Osteoblast (primary cell): ENCODE measurements around the gene SORL1. TPM values are rescaled to one million over a fixed set of nuclear protein-coding genes. Genes with fewer than 3 reads are reported as not detected.

Source experiments
- DNase-seq: peaks from one replicate; pipeline ENCODE4 v3.0.0; 2011; ENCODE audit warnings: low spot score, mixed read lengths; ENCODE audit not compliant: insufficient read length; ENCODE audit errors: missing footprints
- H2AFZ ChIP-seq: 2 replicates; pipeline ENCODE4 v1.6.0; 2011; ENCODE audit warnings: mild to moderate bottlenecking, low read length
- H3K27ac ChIP-seq: 2 replicates; pipeline ENCODE4 v1.5.1; 2011; ENCODE audit warnings: mild to moderate bottlenecking, low read depth, low read length, moderate library complexity
- H3K27me3 ChIP-seq: 2 replicates; pipeline ENCODE4 v1.6.0; 2012; ENCODE audit warnings: mild to moderate bottlenecking, control low read depth, inconsistent platforms, low read length, moderate library complexity; ENCODE audit not compliant: insufficient read depth
- H3K36me3 ChIP-seq: 2 replicates; pipeline ENCODE4 v1.5.1; 2011; ENCODE audit warnings: mild to moderate bottlenecking, low read length, control low read depth, moderate library complexity; ENCODE audit not compliant: insufficient read depth
- H3K4me1 ChIP-seq: 2 replicates; pipeline ENCODE4 v1.5.1; 2011; ENCODE audit warnings: mild to moderate bottlenecking, low read length, control low read depth, moderate library complexity; ENCODE audit not compliant: insufficient read depth
- H3K4me2 ChIP-seq: 2 replicates; pipeline ENCODE4 v1.6.0; 2011; ENCODE audit warnings: mild to moderate bottlenecking, low read length; ENCODE audit not compliant: insufficient read depth
- H3K4me3 ChIP-seq: fragments of 200-600 bp; sonication (generic); 3 replicates; pipeline ENCODE4 v1.5.1; 2012; ENCODE audit warnings: mild to moderate bottlenecking, low read length, inconsistent platforms; ENCODE audit not compliant: insufficient read depth
- H3K79me2 ChIP-seq: 2 replicates; pipeline ENCODE4 v1.6.0; 2012; ENCODE audit warnings: mild to moderate bottlenecking, low read length, control low read depth, inconsistent platforms; ENCODE audit not compliant: insufficient read depth
- H3K9me3 ChIP-seq: 2 replicates; pipeline ENCODE4 v1.5.1; 2011; ENCODE audit warnings: low read depth, low read length, control low read depth
- H4K20me1 ChIP-seq: 2 replicates; pipeline ENCODE4 v1.6.0; 2012; ENCODE audit warnings: mild to moderate bottlenecking, low read length, control low read depth; ENCODE audit not compliant: insufficient read depth
- total RNA-seq: library from RNA; depleted of rRNA; stranded (reverse); fragments of >200 nt; gene quantifications from 2 replicates; pipeline ENCODE4 v1.2.3, GENCODE V29; 2012
- TF ChIP-seq, protein P1 (sequence below): IDR thresholded peaks from 2 replicates; pipeline ENCODE4 v1.5.1; 2011; ENCODE audit warnings: mild to moderate bottlenecking, low read depth, low read length, moderate library complexity; ENCODE audit errors: extremely low read depth

Gene SORL1
- total RNA-seq, 1 donor: 0.36 TPM

DNA sequence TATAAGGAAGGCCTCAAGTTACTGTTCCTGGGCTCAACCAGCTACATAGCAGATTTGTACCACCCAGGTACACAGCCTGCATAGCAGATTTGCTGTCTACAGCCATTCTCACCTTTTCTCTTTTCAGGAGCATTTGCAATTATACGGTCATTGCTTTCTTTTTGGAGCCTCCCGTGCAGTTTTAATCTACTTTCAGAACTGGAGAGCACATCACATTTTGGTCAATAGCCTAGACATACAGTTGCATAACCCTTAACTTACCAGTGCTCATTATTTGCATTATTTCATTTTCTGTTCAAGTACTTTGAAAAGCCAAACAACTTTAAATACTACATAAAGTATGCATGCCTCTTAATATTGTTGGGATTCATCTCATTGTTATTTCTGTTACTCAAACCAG lies 151.2 kb downstream of the SORL1 start:
- no peak overlapping the region for H3K4me2 ChIP-seq
- TF ChIP-seq, protein P1, sequence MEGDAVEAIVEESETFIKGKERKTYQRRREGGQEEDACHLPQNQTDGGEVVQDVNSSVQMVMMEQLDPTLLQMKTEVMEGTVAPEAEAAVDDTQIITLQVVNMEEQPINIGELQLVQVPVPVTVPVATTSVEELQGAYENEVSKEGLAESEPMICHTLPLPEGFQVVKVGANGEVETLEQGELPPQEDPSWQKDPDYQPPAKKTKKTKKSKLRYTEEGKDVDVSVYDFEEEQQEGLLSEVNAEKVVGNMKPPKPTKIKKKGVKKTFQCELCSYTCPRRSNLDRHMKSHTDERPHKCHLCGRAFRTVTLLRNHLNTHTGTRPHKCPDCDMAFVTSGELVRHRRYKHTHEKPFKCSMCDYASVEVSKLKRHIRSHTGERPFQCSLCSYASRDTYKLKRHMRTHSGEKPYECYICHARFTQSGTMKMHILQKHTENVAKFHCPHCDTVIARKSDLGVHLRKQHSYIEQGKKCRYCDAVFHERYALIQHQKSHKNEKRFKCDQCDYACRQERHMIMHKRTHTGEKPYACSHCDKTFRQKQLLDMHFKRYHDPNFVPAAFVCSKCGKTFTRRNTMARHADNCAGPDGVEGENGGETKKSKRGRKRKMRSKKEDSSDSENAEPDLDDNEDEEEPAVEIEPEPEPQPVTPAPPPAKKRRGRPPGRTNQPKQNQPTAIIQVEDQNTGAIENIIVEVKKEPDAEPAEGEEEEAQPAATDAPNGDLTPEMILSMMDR: no peak
- H4K20me1 ChIP-seq: no peaks in the 10 kb centered on the region
- H3K4me1 ChIP-seq: no peaks in the 10 kb centered on the region
- H3K36me3 ChIP-seq: no peaks in the 10 kb centered on the region
- no peak overlapping the region for H3K27ac ChIP-seq
- H3K79me2 ChIP-seq: no peaks in the 10 kb centered on the region
- H3K4me3 ChIP-seq: no peak overlapping the region
- no peak overlapping the region for H2AFZ ChIP-seq
- peaks cover 39% of the 10 kb centered on the region for H3K27me3 ChIP-seq
- no peaks in the 10 kb centered on the region for H3K9me3 ChIP-seq
- no peak for DNase-seq

DNA sequence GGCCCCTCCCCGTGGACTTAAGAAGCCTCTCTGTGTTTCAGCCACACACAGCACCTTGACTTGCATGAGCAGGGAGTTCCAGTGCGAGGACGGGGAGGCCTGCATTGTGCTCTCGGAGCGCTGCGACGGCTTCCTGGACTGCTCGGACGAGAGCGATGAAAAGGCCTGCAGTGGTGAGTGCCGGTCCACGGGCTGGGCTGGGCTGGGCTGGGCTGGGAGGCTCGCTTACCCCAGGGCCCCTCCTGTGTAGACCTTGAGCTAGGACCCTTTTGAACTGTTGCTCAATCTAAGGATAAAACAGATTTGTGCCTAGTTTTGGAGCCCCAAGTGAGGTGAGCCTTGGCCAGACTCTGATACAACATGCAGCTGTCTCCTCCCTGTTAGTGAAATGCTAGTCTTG lies 152.0 kb downstream of the SORL1 start:
- Histone ChIP-seq H3K4me2 (no peak overlapping the region), H3K79me2 (no peaks in the 10 kb centered on the region), H3K36me3 (no peaks in the 10 kb centered on the region), H3K9me3 (no peaks in the 10 kb centered on the region), H3K27ac (no peak overlapping the region), H3K4me1 (no peaks in the 10 kb centered on the region), H4K20me1 (no peaks in the 10 kb centered on the region), H2AFZ (no peak overlapping the region), H3K4me3 (no peak overlapping the region), H3K27me3 (peaks cover 42% of the 10 kb centered on the region)
- DNase-seq: no peak
- TF ChIP-seq, protein P1: no peak

DNA sequence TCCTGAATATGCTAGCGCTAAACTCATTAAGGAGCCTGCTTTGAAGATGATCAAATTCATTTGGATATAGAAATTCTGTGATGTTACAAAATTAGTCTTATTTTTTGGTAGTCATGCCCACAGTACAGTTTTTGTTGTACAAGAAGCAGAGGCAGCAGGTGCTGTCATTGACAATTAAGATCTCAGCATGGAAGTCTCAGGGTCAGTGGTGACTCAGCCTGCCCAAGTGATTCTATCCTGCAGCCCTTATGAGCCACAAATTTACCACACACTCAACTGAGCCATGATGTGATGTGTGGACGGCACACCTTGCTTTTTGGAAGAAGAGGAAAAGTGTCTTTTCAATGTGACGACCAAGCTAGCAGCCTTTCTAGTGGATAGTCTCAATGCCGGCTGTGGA lies 154.2 kb downstream of the SORL1 start:
- TF ChIP-seq, protein P1: no peak
- Histone ChIP-seq H3K36me3 (no peaks in the 10 kb centered on the region), H3K27ac (no peak overlapping the region), H3K79me2 (no peaks in the 10 kb centered on the region), H3K4me2 (no peak overlapping the region), H3K9me3 (no peaks in the 10 kb centered on the region), H3K4me3 (no peak overlapping the region), H4K20me1 (no peaks in the 10 kb centered on the region), H2AFZ (no peak overlapping the region), H3K4me1 (no peaks in the 10 kb centered on the region), H3K27me3 (peaks cover 63% of the 10 kb centered on the region)
- DNase-seq: no peak

DNA sequence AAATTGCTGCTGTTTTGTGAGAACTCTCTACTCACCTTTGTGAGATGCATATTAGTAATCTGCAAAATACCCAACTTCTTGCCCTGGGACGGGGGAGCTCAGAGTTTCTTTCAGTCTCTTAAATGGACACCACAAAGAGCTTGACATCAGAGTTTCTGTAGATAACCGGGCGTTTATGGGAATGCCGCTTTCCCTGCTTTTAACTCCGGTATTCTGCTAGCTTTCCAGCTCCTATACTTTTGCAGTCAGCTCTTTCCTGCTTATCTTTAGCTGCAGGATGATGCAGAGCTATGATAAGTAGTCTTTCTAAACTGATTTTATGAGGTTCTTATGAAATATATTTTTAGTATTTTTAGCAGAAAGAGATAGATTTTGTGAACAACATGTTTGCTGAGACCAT lies 155.2 kb downstream of the SORL1 start:
- Histone ChIP-seq H3K9me3 (no peaks in the 10 kb centered on the region), H3K79me2 (no peaks in the 10 kb centered on the region), H3K4me2 (no peak overlapping the region), H2AFZ (no peak overlapping the region), H3K27me3 (peaks cover 63% of the 10 kb centered on the region), H3K4me3 (no peak overlapping the region), H3K4me1 (no peaks in the 10 kb centered on the region), H3K27ac (no peak overlapping the region), H3K36me3 (no peaks in the 10 kb centered on the region), H4K20me1 (no peaks in the 10 kb centered on the region)
- DNase-seq: no peak
- TF ChIP-seq, protein P1: no peak
